ENCODE data around the gene GAB1.

GAB1 gene

GRCh38 chr4:143357161-143357845, 20.6 kb downstream of the GAB1 start:
- in situ Hi-C loops (cut with HindIII; ENCODE audit: low sequenced_read_pairs), result no loop called here

GRCh38 chr4:143358419-143358818, 21.7 kb downstream of the GAB1 start:
- in situ Hi-C loops (cut with HindIII; ENCODE audit: low sequenced_read_pairs), result no loop called here

GRCh38 chr4:143358923-143359643, 22.4 kb downstream of the GAB1 start:
- in situ Hi-C loops (cut with HindIII; ENCODE audit: low sequenced_read_pairs), result no loop called here

GRCh38 chr4:143359644-143360193, 23.0 kb downstream of the GAB1 start:
- in situ Hi-C loops (cut with HindIII; ENCODE audit: low sequenced_read_pairs), result no loop called here

- in situ Hi-C loops (cut with HindIII; ENCODE audit: low sequenced_read_pairs), result no loop called here
Measured at GRCh38 chr4:143360838-143361625, 24.4 kb downstream of the GAB1 start.

- in situ Hi-C loops (cut with HindIII; ENCODE audit: low sequenced_read_pairs), result no loop called here
Measured at GRCh38 chr4:143362349-143363046, 25.8 kb downstream of the GAB1 start.

GRCh38 chr4:143363332-143363731, 26.7 kb downstream of the GAB1 start:
- in situ Hi-C loops (cut with HindIII; ENCODE audit: low sequenced_read_pairs), result no loop called here

GRCh38 chr4:143364063-143364462, 27.4 kb downstream of the GAB1 start:
- in situ Hi-C loops (cut with HindIII; ENCODE audit: low sequenced_read_pairs), result no loop called here

GRCh38 chr4:143367863-143368262, 31.2 kb downstream of the GAB1 start:
- in situ Hi-C loops (cut with HindIII; ENCODE audit: low sequenced_read_pairs), result no loop called here

GRCh38 chr4:143369552-143369951, 32.9 kb downstream of the GAB1 start:
- in situ Hi-C loops (cut with HindIII; ENCODE audit: low sequenced_read_pairs), result no loop called here

GRCh38 chr4:143372093-143372915, 35.6 kb downstream of the GAB1 start:
- in situ Hi-C loops (cut with HindIII; ENCODE audit: low sequenced_read_pairs), result no loop called here

- in situ Hi-C loops (cut with HindIII; ENCODE audit: low sequenced_read_pairs), result no loop called here
Measured at GRCh38 chr4:143374255-143374654, 37.6 kb downstream of the GAB1 start.

GRCh38 chr4:143374771-143375170, 38.1 kb downstream of the GAB1 start:
- in situ Hi-C loops (cut with HindIII; ENCODE audit: low sequenced_read_pairs), result no loop called here

- in situ Hi-C loops (cut with HindIII; ENCODE audit: low sequenced_read_pairs), result no loop called here
Measured at GRCh38 chr4:143375326-143376073, 38.8 kb downstream of the GAB1 start.

- in situ Hi-C loops (cut with HindIII; ENCODE audit: low sequenced_read_pairs), result no loop called here
Measured at GRCh38 chr4:143377611-143378099, 41.0 kb downstream of the GAB1 start.

GRCh38 chr4:143380629-143381028, 44.0 kb downstream of the GAB1 start:
- in situ Hi-C loops (cut with HindIII; ENCODE audit: low sequenced_read_pairs), result no loop called here

- in situ Hi-C loops (cut with HindIII; ENCODE audit: low sequenced_read_pairs), result no loop called here
Measured at GRCh38 chr4:143381189-143382118, 44.8 kb downstream of the GAB1 start.

GRCh38 chr4:143382596-143382995, 45.9 kb downstream of the GAB1 start:
- in situ Hi-C loops (cut with HindIII; ENCODE audit: low sequenced_read_pairs), result no loop called here

Data from endothelial cell of hepatic sinusoid (primary cell).